ENCODE results near the gene FZD4. TPM values are rescaled to one million over a fixed set of nuclear protein-coding genes. Genes with fewer than 3 reads are reported as not detected.
"Not testable (repeated sequence)": the region's sequence is repeated elsewhere in the genome, so short reads cannot be mapped to it uniquely, and the experiment has no call there.

FZD4 gene
- total RNA-seq = 10 to 100 TPM; 31.2 to 31.9 TPM
- 14.8 TPM for polyA plus RNA-seq (ENCODE audit: insufficient read depth, low read depth, low replicate concordance)
- long read RNA-seq, donor 1, full-length matches to known transcripts = 12 of 12 reads
- long read RNA-seq, donor 1, partial matches to known transcripts = 0 of 12 reads
- long read RNA-seq, donor 1, other reads (novel, unspliced or antisense) = 0 of 12 reads
- long read RNA-seq, donor 2, full-length matches to known transcripts = 1 of 1 reads
- long read RNA-seq, donor 2, partial matches to known transcripts = 0 of 1 reads
- long read RNA-seq, donor 2, other reads (novel, unspliced or antisense) = 0 of 1 reads

DNA sequence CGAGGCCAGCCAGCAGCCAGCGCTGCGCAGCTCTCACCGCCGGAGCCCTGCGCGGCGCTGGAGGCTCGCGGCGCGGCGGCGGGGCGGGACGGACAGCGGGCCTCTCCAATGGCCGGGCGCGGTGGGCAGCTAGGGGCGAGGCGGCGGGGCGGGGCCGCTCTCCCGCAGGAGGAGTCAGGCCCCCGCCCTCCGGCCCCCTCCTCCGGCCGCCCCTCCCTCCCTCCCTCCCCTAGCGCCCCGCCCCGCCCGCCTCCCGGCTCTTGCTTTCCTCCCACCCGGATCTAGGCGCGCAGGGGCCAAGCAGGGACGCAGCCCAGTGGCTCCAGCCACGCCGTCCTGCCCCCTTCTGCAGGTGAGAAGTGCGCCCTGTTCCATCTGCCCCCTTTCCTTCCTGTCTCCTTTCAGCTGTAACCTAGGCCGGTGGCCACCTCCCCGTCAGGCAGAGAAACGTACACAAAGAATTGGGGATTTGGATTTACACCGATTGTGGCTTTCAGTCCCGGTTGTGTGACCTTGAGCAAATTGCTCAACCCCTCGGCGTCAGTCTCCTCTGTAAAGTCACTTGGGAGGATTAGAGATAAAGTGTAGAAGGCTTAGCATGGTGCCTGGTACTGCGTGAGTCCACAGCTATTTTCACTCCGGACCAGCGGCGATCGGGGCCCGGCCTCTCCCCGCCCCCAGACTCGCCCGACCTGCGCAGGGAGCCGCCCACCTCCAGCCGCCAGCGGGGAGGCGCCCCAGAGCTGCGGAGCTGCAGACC lies at the start of gene FZD4:
FZD4 (minus strand) TSS at position 35 of the 760 bp plus-strand sequence. CDS start 310 bp downstream, outside the sequence.
- Histone ChIP-seq H3K27ac (peak within 1 kb of the TSS; percentile 86 to 88), H3K4me3 (peak within 1 kb of the TSS; percentile 90 to 96), H3K27me3 (no peaks in the 10 kb centered on the region), H3K36me3 (ENCODE audit: low read depth, missing control alignments) (no peaks in the 10 kb centered on the region), H3K4me1 (peaks cover 9% of the 10 kb centered on the region), H3K9me3 (no peaks in the 10 kb centered on the region)
- no peak for TF ChIP-seq POLR2A (IDR thresholded peaks at IDR 0.05)
- TF ChIP-seq, protein P1, sequence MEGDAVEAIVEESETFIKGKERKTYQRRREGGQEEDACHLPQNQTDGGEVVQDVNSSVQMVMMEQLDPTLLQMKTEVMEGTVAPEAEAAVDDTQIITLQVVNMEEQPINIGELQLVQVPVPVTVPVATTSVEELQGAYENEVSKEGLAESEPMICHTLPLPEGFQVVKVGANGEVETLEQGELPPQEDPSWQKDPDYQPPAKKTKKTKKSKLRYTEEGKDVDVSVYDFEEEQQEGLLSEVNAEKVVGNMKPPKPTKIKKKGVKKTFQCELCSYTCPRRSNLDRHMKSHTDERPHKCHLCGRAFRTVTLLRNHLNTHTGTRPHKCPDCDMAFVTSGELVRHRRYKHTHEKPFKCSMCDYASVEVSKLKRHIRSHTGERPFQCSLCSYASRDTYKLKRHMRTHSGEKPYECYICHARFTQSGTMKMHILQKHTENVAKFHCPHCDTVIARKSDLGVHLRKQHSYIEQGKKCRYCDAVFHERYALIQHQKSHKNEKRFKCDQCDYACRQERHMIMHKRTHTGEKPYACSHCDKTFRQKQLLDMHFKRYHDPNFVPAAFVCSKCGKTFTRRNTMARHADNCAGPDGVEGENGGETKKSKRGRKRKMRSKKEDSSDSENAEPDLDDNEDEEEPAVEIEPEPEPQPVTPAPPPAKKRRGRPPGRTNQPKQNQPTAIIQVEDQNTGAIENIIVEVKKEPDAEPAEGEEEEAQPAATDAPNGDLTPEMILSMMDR (IDR thresholded peaks at IDR 0.05) = peak; percentile 11 to 40 (median 25)
- intact Hi-C loops (cut with DNase I; ENCODE audit: low total_unique reads) = no loop called here
- 0 to 1% methylated on average over 7 to 37 of the region's 64 CpGs for WGBS, 2 donors
- peak; percentile 93 for DNase-seq

DNA sequence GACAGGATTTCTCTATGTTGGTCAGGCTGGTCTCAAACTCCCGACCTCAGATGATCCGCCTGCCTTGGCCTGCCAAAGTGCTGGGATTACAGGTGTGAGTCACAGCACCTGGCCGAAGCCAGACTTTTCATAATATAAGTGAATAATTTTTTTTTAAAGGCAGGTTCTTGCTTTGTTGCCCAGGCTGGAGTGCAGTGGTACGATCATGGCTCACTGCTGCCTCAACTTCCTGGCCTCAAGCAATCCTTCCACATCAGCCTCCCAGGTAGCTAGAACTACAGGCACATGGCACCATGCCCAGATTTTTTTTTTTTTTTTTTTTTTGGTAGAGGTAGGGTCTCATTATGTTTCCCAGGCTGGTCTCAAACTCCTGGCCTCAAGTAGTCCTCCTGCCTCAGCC lies 49.1 kb upstream of the FZD4 start:
- H3K9me3 ChIP-seq; H3K4me3 ChIP-seq; H3K27me3 ChIP-seq; H3K4me1 ChIP-seq; DNase-seq; H3K36me3 ChIP-seq (ENCODE audit: low read depth, missing control alignments); H3K27ac ChIP-seq; intact Hi-C loops (cut with DNase I; ENCODE audit: low total_unique reads): not testable (repeated sequence)
- 96 to 100% methylated on average over 4 of the region's 4 CpGs for WGBS, 2 donors

GRCh38 chr11:87002918-87003317 lies 47.7 kb upstream of the FZD4 start:
- Histone ChIP-seq H3K36me3 (ENCODE audit: low read depth, missing control alignments) (no peaks in the 10 kb centered on the region), H3K9me3 (no peaks in the 10 kb centered on the region), H3K27me3 (no peaks in the 10 kb centered on the region), H3K27ac (no peak overlapping the region), H3K4me1 (peaks cover 7% of the 10 kb centered on the region), H3K4me3 (no peak overlapping the region)
- 90 to 91% methylated on average over 1 of the region's 1 CpG for WGBS, 2 donors
- DNase-seq = no peak
- intact Hi-C loops (cut with DNase I; ENCODE audit: low total_unique reads) = no loop called here
- TF ChIP-seq, protein P1 (IDR thresholded peaks at IDR 0.05) = no peak
- no peak for TF ChIP-seq POLR2A (IDR thresholded peaks at IDR 0.05)

- H3K9me3 ChIP-seq = no peaks in the 10 kb centered on the region
- H3K27ac ChIP-seq = peak overlapping the region; percentile 25 to 47
- peaks cover 7% of the 10 kb centered on the region for H3K4me1 ChIP-seq
- no peaks in the 10 kb centered on the region for H3K36me3 ChIP-seq (ENCODE audit: low read depth, missing control alignments)
- TF ChIP-seq POLR2A (IDR thresholded peaks at IDR 0.05) = no peak
- TF ChIP-seq, protein P1 (IDR thresholded peaks at IDR 0.05) = no peak
- peak; percentile 95 for DNase-seq
- intact Hi-C loops (cut with DNase I; ENCODE audit: low total_unique reads) = no loop called here
- WGBS, 2 donors = 55 to 63% methylated on average over 5 of the region's 5 CpGs
- H3K4me3 ChIP-seq = no peak overlapping the region
- H3K27me3 ChIP-seq = no peaks in the 10 kb centered on the region
These were observed 44.9 kb upstream of the FZD4 start for GRCh38 chr11:86999859-87000753.

GRCh38 chr11:86999388-86999787 lies 44.2 kb upstream of the FZD4 start:
- intact Hi-C loops (cut with DNase I; ENCODE audit: low total_unique reads) = no loop called here
- Histone ChIP-seq H3K9me3 (no peaks in the 10 kb centered on the region), H3K27ac (peak overlapping the region; percentile 25 to 47), H3K27me3 (no peaks in the 10 kb centered on the region), H3K4me1 (peaks cover 7% of the 10 kb centered on the region), H3K36me3 (ENCODE audit: low read depth, missing control alignments) (no peaks in the 10 kb centered on the region), H3K4me3 (no peak overlapping the region)
- no peak for DNase-seq
- TF ChIP-seq, protein P1 (IDR thresholded peaks at IDR 0.05) = no peak
- TF ChIP-seq POLR2A (IDR thresholded peaks at IDR 0.05) = no peak
- 91 to 100% methylated on average over 1 of the region's 1 CpG for WGBS, 2 donors

Data from testis (tissue), 5 donors.